DMS114 treated with DMSO at 0.1 percent for 48 hours (cell line): Measurements from ENCODE around the gene TXLNA.

Experiments used
- DNase-seq: peaks from one replicate; lab custom pipeline; 2025; ENCODE audit not compliant: unreplicated experiment; lab: John Stamatoyannopoulos, UW

TXLNA gene

DNA sequence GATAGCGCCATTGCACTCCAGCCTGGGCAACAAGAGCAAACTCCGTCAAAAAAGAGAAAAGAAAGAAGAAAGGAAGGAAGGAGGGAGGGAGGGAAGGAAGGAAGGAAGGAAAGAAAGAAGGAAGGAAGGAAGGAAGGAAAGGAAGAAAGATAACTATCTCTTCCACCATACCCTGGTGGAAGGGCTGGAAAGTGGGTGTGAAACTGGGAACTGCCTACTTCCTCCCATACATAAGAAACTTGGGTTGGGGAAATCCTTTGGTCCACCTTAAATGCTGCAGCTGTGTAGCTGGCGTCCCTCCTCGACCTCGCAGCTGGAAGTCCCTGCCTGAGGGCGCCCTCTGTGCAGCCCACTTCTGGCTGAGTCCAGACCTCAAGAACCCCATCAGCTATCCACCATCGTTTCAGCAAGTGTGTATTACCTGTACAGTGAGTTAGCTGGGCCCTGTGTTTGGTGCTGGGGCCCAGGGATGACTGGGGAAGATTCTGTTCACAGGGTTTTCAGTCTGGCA, 62.9 kb downstream of the TXLNA start:
- DNase-seq, result no peak

DNA sequence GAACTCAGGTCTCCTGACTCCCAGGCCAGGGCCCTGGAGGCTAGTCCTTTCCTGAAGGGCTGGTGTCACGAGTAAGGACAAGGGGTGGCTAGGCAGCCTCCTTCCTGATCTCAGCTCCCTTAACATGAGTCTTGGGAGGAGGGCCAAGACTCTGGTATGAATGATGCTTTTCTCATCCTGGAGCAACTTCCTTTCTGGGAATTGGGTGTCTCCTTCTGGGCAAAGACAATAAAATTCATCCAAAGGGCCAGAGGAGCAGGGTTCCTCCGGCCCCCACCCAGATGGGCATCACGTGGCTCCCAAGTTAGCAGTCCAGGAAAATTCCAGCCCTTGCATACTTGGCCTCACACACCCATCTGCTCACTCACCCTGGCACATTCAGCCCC, 67.4 kb downstream of the TXLNA start, which contains the start of gene FAM167B:
FAM167B (plus strand) TSS at position 335 of the 386 bp plus-strand sequence. CDS start 200 bp downstream, outside the sequence.
- no peak for DNase-seq

DNA sequence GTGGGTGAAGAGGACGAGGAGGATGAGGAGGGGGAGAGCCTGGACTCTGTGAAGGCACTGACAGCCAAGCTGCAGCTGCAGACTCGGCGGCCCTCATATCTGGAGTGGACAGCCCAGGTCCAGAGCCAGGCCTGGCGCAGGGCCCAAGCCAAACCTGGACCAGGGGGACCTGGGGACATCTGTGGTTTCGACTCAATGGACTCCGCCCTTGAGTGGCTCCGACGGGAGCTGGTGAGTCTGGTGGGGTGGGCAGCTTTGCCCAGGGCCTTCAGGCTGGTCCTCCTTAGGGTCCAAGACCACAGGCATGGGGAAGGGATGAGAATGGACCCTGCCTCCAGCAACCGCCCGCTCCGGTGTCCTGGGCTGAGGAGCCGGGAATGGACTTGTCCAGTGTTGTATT, 68.0 kb downstream of the TXLNA start:
- no peak for DNase-seq
